K562 (cell line): ENCODE results near the gene DHDH. TPM values are rescaled to one million over a fixed set of nuclear protein-coding genes. Genes with fewer than 3 reads are reported as not detected.

Experiments used
- ATAC-seq: fragments of 200-7000 bp; cut with Tn5 transposase; 3 replicates; pipeline ENCODE4 v1.9.1; 2020; ENCODE audit warnings: moderate library complexity
- BruUV-seq: library from RNA; stranded (reverse); fragments of 400-500 nt; replicated peaks from 2 replicates; lab custom pipeline; 2021; lab: Mats Ljungman, UMichigan
- CTCF ChIA-PET: fragments of 300-600 bp; formaldehyde crosslinking; extraction: SDS; loops from one replicate; lab custom pipeline; 2021; ENCODE audit warnings: low intra/inter-chr PET ratio; lab: Yijun Ruan, JAX
- POLR2A ChIA-PET: fragments of 300-600, 350-650 bp; sonication (Branson Sonifier 250); formaldehyde crosslinking; extraction: SDS; loops from one replicate; lab custom pipeline; 2021; ENCODE audit warnings: antibody characterized with exemption, inconsistent platforms; lab: Yijun Ruan, JAX
- DNase-seq, 4 experiments: peaks; one replicate each; pipeline versions ENCODE4 v3.0.0 to v3.0.0-alpha.2; 2011 to 2018; ENCODE audit warnings: low spot score in 3 of 4, mixed read lengths in 3 of 4; ENCODE audit errors: extremely low read depth in 1 of 4
- FAIRE-seq: peaks from 2 replicates; lab custom pipeline; 2011; peaks lifted over from hg19 to GRCh38; lab: Jason Lieb, UNC
- H2AFZ ChIP-seq: 2 replicates; pipeline ENCODE4 v1.6.0; 2011; ENCODE audit warnings: low read depth, low read length, control low read depth, inconsistent platforms
- H3K27ac ChIP-seq: fragments of 200-600 bp; 3 replicates; pipeline ENCODE4 v1.8.0; 2011; ENCODE audit warnings: low read depth, mild to moderate bottlenecking, control low read depth, inconsistent platforms, low read length, moderate library complexity, mixed read lengths; ENCODE audit errors: extremely low read depth
- H3K27me3 ChIP-seq, 2 experiments: fragments of 300-600 bp in 1 of 2; 2 replicates in 1 of 2; 3 replicates in 1 of 2; pipeline versions ENCODE4 v1.6.0 to v1.8.0; 2011; ENCODE audit warnings: inconsistent platforms in 2 of 2, low read length in 2 of 2, mild to moderate bottlenecking in 1 of 2, mixed read lengths in 1 of 2, moderate library complexity in 1 of 2; ENCODE audit not compliant: control insufficient read depth in 2 of 2, insufficient read depth in 2 of 2
- H3K36me3 ChIP-seq: fragments of 300-600 bp; 3 replicates; pipeline ENCODE4 v1.8.0; 2011; ENCODE audit warnings: mild to moderate bottlenecking, low read length, inconsistent platforms; ENCODE audit not compliant: control insufficient read depth, insufficient read depth
- H3K4me1 ChIP-seq, 2 experiments: fragments of 200-600 bp in 1 of 2; replicated peaks in 1 of 2; 2 replicates in 1 of 2; 3 replicates in 1 of 2; pipeline versions ENCODE4 v1.5.1 to v1.8.0; 2011; ENCODE audit warnings: inconsistent platforms in 2 of 2, low read length in 2 of 2, mild to moderate bottlenecking in 1 of 2, mixed read lengths in 1 of 2, moderate library complexity in 1 of 2; ENCODE audit not compliant: control insufficient read depth in 2 of 2, insufficient read depth in 2 of 2
- H3K4me2 ChIP-seq: 2 replicates; pipeline ENCODE4 v1.6.1; 2011; ENCODE audit warnings: low read length, control low read depth, inconsistent platforms, mixed read lengths; ENCODE audit not compliant: insufficient read depth
- H3K4me3 ChIP-seq: fragments of 200-600 bp; sonication (generic), shearing (Covaris generic); 2 replicates; pipeline ENCODE4 v1.5.1; 2016; ENCODE audit warnings: control low read depth, inconsistent platforms
- H3K79me2 ChIP-seq: fragments of 200-600 bp; 3 replicates; pipeline ENCODE4 v1.8.0; 2011; ENCODE audit warnings: low read length, inconsistent platforms; ENCODE audit not compliant: control insufficient read depth, insufficient read depth
- H3K9ac ChIP-seq, 2 experiments: 2 replicates each; pipeline versions ENCODE4 v1.6.0 to v1.6.1; 2011; ENCODE audit warnings: low read depth in 2 of 2, low read length in 2 of 2, control low read depth in 1 of 2, inconsistent platforms in 1 of 2, mild to moderate bottlenecking in 1 of 2, mixed read lengths in 1 of 2; ENCODE audit not compliant: insufficient read depth in 1 of 2
- H3K9me1 ChIP-seq: one replicate; pipeline ENCODE4 v1.6.0; 2011; ENCODE audit warnings: inconsistent platforms, mild to moderate bottlenecking, low read length, moderate library complexity; ENCODE audit not compliant: control insufficient read depth, insufficient read depth
- H3K9me3 ChIP-seq: replicated peaks from 2 replicates; pipeline ENCODE4 v1.5.1; 2011; ENCODE audit warnings: low read depth, low read length, inconsistent platforms; ENCODE audit not compliant: control insufficient read depth, insufficient read depth
- H4K20me1 ChIP-seq: replicated peaks from 2 replicates; pipeline ENCODE4 v1.6.1; 2011; ENCODE audit warnings: low read length, inconsistent platforms, mixed read lengths; ENCODE audit not compliant: control insufficient read depth, insufficient read depth
- DDX20 ChIP-seq: fragments of 450-650 bp; IDR thresholded peaks from 2 replicates; pipeline ENCODE4 v1.6.1; 2016; ENCODE audit warnings: missing genetic modification characterization, low read depth, mild to moderate bottlenecking, missing compliant biosample characterization, moderate library complexity
- LEF1 ChIP-seq: fragments of 450-650 bp; IDR thresholded peaks from 2 replicates; pipeline ENCODE4 v1.6.1; 2016; ENCODE audit warnings: mild to moderate bottlenecking
- SMARCE1 ChIP-seq: fragments of 450-650 bp; IDR thresholded peaks from 2 replicates; pipeline ENCODE4 v1.7.1; 2016; ENCODE audit warnings: mild to moderate bottlenecking
- ZSCAN29 ChIP-seq: fragments of 450-650 bp; IDR thresholded peaks from 2 replicates; pipeline ENCODE4 v1.6.1; 2017
- WGBS: fragments of 100-300 bp; shearing (Covaris generic); methylation state at CpG from one replicate; pipeline ENCODE4 v1.1.6; 2016; ENCODE audit warnings: low coverage, mixed read lengths; ENCODE audit not compliant: insufficient coverage; ENCODE audit errors: missing lambda C conversion rate; 5-methylcytosine and 5-hydroxymethylcytosine counted together
- in situ Hi-C: fragments of 300-500 bp; cut with MboI; formaldehyde crosslinking; loops from 4 replicates; pipeline ENCODE4 v1.15.0; 2018; ENCODE audit warnings: inconsistent platforms, mixed read lengths
- intact Hi-C: fragments of 100-400 bp; cut with micrococcal nuclease; formaldehyde crosslinking; loops from 2 replicates; pipeline ENCODE4 v1.14.2; 2022
- polyA plus RNA-seq, 8 experiments: library from polyadenylated mRNA; depleted of rRNA in 4 of 8; stranded (reverse) in 5 of 8; unstranded in 3 of 8; fragments of >200 nt; fragmentation: Nextera tagmentation in 2 of 8; fragmentation: Illumina TruSeq in 1 of 8; extraction: Ambion mirVana in 2 of 8; extraction: Trizol in 1 of 8; gene quantifications; 2 replicates each; pipeline versions ENCODE4 v1.2.1 to v1.2.3, GENCODE V29; 2011 to 2014; ENCODE audit warnings: inconsistent platforms in 1 of 8, missing spikeins in 1 of 8
- total RNA-seq, 7 experiments: library from RNA; depleted of rRNA in 6 of 7; stranded (reverse); fragments of >200 nt in 6 of 7; fragmentation: Illumina TruSeq in 2 of 7; extraction: Trizol in 2 of 7; gene quantifications; 2 replicates each; pipeline versions ENCODE4 v1.2.1 to v1.2.3, GENCODE V29; 2011 to 2021; ENCODE audit warnings: low replicate concordance in 1 of 7
- TF ChIP-seq, protein P1 (sequence below), 2 experiments: fragments of 450-650 bp; IDR thresholded peaks; 2 replicates each; pipeline ENCODE4 v1.6.1; 2016
- TF ChIP-seq, protein P2 (sequence below): fragments of 450-650 bp; IDR thresholded peaks from 2 replicates; pipeline ENCODE4 v1.6.1; 2016; ENCODE audit warnings: mild to moderate bottlenecking, moderate library complexity
- TF ChIP-seq, protein P3 (sequence below): fragments of 450-650 bp; IDR thresholded peaks from 2 replicates; pipeline ENCODE4 v1.6.1; 2016; ENCODE audit warnings: antibody characterized with exemption

The DHDH gene
- total and polyA plus RNA-seq, 9 of the 15 experiments (the other 6 are each of a cell fraction or from before 2014, with no cell fraction given), result 0.37 to 1.9 (median 0.87) TPM

DNA sequence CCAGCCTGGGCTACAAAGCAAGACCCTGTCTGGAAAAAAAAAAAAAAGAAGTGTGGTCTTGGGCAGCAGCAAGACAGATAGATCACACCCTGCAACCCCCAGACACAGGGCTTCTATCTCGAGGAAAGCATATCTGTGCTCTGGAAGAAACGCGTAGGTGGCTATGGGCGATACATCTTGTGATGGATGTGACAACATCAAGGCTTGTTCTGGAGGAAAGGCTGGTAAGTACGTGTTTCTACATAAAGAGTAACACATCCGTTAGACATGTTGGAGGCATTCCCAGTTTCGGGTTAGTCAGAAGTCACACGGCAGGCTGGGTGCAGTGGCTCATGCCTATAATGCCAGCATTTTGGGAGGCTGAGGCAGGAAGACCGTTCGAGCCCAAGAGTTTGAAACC, 6.6 kb upstream of the DHDH start:
- H3K4me3 ChIP-seq, result no peak overlapping the region
- under 1% methylated on average over 10 of the region's 10 CpGs for WGBS
- peak overlapping the region; percentile 53 for H3K4me2 ChIP-seq
- no peaks in the 10 kb centered on the region for H3K27me3 ChIP-seq
- peak overlapping the region; percentile 62 to 68; a peak in 3 of 4 replicates for H3K9ac ChIP-seq
- DNase-seq (peak; percentile 47 to 85 (median 58)), ATAC-seq (peak; percentile 72), FAIRE-seq (peak; percentile 80)
- POLR2A ChIA-PET, result interaction anchor here (0.7 to 3.5 kb wide), 5 partner anchors 16 to 136 kb away, joined by 3 to 17 read pairs (median 3); no protein-coding TSS in a partner anchor
- no peaks in the 10 kb centered on the region for H3K9me3 ChIP-seq
- H3K36me3 ChIP-seq, result peaks cover 18% of the 10 kb centered on the region; the same call in 1 of the 3 replicates
- CTCF ChIA-PET, result no interaction called here
- peak overlapping the region; percentile 83 for H2AFZ ChIP-seq
- in situ Hi-C loops (no loop called here), intact Hi-C loops (no loop called here)
- BruUV-seq, result no TSS peak
- H3K79me2 ChIP-seq, result no peaks in the 10 kb centered on the region
- H4K20me1 ChIP-seq, result no peaks in the 10 kb centered on the region
- no peaks in the 10 kb centered on the region for H3K9me1 ChIP-seq
- H3K4me1 ChIP-seq, result peaks cover 6 to 10% of the 10 kb centered on the region in 2 experiments; a peak in 3 of 5 replicates
- peak overlapping the region; percentile 75; the same call in 2 of the 3 replicates for H3K27ac ChIP-seq
- TF ChIP-seq, protein P1, sequence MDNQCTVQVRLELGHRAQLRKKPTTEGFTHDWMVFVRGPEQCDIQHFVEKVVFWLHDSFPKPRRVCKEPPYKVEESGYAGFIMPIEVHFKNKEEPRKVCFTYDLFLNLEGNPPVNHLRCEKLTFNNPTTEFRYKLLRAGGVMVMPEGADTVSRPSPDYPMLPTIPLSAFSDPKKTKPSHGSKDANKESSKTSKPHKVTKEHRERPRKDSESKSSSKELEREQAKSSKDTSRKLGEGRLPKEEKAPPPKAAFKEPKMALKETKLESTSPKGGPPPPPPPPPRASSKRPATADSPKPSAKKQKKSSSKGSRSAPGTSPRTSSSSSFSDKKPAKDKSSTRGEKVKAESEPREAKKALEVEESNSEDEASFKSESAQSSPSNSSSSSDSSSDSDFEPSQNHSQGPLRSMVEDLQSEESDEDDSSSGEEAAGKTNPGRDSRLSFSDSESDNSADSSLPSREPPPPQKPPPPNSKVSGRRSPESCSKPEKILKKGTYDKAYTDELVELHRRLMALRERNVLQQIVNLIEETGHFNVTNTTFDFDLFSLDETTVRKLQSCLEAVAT (IDR thresholded peaks at IDR 0.05), result no peak
- TF ChIP-seq, protein P2, sequence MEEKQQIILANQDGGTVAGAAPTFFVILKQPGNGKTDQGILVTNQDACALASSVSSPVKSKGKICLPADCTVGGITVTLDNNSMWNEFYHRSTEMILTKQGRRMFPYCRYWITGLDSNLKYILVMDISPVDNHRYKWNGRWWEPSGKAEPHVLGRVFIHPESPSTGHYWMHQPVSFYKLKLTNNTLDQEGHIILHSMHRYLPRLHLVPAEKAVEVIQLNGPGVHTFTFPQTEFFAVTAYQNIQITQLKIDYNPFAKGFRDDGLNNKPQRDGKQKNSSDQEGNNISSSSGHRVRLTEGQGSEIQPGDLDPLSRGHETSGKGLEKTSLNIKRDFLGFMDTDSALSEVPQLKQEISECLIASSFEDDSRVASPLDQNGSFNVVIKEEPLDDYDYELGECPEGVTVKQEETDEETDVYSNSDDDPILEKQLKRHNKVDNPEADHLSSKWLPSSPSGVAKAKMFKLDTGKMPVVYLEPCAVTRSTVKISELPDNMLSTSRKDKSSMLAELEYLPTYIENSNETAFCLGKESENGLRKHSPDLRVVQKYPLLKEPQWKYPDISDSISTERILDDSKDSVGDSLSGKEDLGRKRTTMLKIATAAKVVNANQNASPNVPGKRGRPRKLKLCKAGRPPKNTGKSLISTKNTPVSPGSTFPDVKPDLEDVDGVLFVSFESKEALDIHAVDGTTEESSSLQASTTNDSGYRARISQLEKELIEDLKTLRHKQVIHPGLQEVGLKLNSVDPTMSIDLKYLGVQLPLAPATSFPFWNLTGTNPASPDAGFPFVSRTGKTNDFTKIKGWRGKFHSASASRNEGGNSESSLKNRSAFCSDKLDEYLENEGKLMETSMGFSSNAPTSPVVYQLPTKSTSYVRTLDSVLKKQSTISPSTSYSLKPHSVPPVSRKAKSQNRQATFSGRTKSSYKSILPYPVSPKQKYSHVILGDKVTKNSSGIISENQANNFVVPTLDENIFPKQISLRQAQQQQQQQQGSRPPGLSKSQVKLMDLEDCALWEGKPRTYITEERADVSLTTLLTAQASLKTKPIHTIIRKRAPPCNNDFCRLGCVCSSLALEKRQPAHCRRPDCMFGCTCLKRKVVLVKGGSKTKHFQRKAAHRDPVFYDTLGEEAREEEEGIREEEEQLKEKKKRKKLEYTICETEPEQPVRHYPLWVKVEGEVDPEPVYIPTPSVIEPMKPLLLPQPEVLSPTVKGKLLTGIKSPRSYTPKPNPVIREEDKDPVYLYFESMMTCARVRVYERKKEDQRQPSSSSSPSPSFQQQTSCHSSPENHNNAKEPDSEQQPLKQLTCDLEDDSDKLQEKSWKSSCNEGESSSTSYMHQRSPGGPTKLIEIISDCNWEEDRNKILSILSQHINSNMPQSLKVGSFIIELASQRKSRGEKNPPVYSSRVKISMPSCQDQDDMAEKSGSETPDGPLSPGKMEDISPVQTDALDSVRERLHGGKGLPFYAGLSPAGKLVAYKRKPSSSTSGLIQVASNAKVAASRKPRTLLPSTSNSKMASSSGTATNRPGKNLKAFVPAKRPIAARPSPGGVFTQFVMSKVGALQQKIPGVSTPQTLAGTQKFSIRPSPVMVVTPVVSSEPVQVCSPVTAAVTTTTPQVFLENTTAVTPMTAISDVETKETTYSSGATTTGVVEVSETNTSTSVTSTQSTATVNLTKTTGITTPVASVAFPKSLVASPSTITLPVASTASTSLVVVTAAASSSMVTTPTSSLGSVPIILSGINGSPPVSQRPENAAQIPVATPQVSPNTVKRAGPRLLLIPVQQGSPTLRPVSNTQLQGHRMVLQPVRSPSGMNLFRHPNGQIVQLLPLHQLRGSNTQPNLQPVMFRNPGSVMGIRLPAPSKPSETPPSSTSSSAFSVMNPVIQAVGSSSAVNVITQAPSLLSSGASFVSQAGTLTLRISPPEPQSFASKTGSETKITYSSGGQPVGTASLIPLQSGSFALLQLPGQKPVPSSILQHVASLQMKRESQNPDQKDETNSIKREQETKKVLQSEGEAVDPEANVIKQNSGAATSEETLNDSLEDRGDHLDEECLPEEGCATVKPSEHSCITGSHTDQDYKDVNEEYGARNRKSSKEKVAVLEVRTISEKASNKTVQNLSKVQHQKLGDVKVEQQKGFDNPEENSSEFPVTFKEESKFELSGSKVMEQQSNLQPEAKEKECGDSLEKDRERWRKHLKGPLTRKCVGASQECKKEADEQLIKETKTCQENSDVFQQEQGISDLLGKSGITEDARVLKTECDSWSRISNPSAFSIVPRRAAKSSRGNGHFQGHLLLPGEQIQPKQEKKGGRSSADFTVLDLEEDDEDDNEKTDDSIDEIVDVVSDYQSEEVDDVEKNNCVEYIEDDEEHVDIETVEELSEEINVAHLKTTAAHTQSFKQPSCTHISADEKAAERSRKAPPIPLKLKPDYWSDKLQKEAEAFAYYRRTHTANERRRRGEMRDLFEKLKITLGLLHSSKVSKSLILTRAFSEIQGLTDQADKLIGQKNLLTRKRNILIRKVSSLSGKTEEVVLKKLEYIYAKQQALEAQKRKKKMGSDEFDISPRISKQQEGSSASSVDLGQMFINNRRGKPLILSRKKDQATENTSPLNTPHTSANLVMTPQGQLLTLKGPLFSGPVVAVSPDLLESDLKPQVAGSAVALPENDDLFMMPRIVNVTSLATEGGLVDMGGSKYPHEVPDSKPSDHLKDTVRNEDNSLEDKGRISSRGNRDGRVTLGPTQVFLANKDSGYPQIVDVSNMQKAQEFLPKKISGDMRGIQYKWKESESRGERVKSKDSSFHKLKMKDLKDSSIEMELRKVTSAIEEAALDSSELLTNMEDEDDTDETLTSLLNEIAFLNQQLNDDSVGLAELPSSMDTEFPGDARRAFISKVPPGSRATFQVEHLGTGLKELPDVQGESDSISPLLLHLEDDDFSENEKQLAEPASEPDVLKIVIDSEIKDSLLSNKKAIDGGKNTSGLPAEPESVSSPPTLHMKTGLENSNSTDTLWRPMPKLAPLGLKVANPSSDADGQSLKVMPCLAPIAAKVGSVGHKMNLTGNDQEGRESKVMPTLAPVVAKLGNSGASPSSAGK, result no peak
- no peak for TF ChIP-seq ZSCAN29
- 0 out of 2 replicates have a peak, but pooled peaks have one; percentile 19 for TF ChIP-seq LEF1
- TF ChIP-seq, protein P3, sequence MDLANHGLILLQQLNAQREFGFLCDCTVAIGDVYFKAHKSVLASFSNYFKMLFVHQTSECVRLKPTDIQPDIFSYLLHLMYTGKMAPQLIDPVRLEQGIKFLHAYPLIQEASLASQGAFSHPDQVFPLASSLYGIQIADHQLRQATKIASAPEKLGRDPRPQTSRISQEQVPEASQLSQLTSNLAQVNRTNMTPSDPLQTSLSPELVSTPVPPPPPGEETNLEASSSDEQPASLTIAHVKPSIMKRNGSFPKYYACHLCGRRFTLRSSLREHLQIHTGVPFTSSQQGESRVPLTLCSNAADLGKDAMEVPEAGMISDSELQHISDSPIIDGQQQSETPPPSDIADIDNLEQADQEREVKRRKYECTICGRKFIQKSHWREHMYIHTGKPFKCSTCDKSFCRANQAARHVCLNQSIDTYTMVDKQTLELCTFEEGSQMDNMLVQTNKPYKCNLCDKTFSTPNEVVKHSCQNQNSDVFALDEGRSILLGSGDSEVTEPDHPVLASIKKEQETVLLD, result 0 out of 2 replicates have a peak, but pooled peaks have one; percentile 8
- TF ChIP-seq SMARCE1, result peak; percentile 30; the same call in 1 of the 2 replicates
- TF ChIP-seq DDX20 (tag), result no peak
